HG03342 (cell line): ENCODE results near the gene RBP3.

Experiments used
- ATAC-seq: cut with Tn5 transposase; IDR thresholded peaks from one replicate; pipeline ENCODE4 v1.9.1; 2021; ENCODE audit warnings: mild to moderate bottlenecking, moderate library complexity; ENCODE audit not compliant: unreplicated experiment

The RBP3 gene

GRCh38 chr10:47396311-47396717, 48.2 kb downstream of the RBP3 start:
- ATAC-seq: no peak

- no peak for ATAC-seq
Observed at GRCh38 chr10:47397256-47397655, 49.1 kb downstream of the RBP3 start.

- no peak for ATAC-seq
Observed at GRCh38 chr10:47400251-47400650, 52.1 kb downstream of the RBP3 start.

- no peak for ATAC-seq
Observed at GRCh38 chr10:47400786-47401185, 52.6 kb downstream of the RBP3 start.

- no peak for ATAC-seq
Observed at GRCh38 chr10:47401210-47401609, 53.0 kb downstream of the RBP3 start.

- ATAC-seq: no peak
Observed at GRCh38 chr10:47401874-47402640, 53.9 kb downstream of the RBP3 start.

- ATAC-seq: no peak
Observed at GRCh38 chr10:47402641-47403301, 54.6 kb downstream of the RBP3 start.

- ATAC-seq: no peak
Observed at GRCh38 chr10:47403446-47404318, 55.5 kb downstream of the RBP3 start.

GRCh38 chr10:47404446-47404845, 56.3 kb downstream of the RBP3 start:
- no peak for ATAC-seq

GRCh38 chr10:47404937-47405336, 56.8 kb downstream of the RBP3 start:
- no peak for ATAC-seq

GRCh38 chr10:47405857-47406547, 57.8 kb downstream of the RBP3 start:
- ATAC-seq: no peak

GRCh38 chr10:47406548-47406869, 58.3 kb downstream of the RBP3 start:
- no peak for ATAC-seq

- no peak for ATAC-seq
Observed at GRCh38 chr10:47406870-47407691, 58.9 kb downstream of the RBP3 start.
